Occipital lobe (tissue), 2 donors: ENCODE data around the gene TTLL11. TPM values are rescaled to one million over a fixed set of nuclear protein-coding genes. Genes with fewer than 3 reads are reported as not detected.

Experiments used
- DNase-seq: peaks from one replicate; lab custom pipeline; 2025; lab: John Stamatoyannopoulos, UW
- total RNA-seq: library from RNA; depleted of rRNA; stranded (reverse); fragments of >200 nt; gene quantifications from one replicate; pipeline ENCODE4 v1.2.3, GENCODE V29; 2014

The TTLL11 gene
- total RNA-seq, 1 donor from 2014 or later, result 26.8 TPM

- DNase-seq, result peak; percentile 17
Observed at GRCh38 chr9:121857928-121858327, 235.2 kb downstream of the TTLL11 start.

GRCh38 chr9:121855476-121855875, 237.6 kb downstream of the TTLL11 start:
- no peak for DNase-seq

- no peak for DNase-seq
Observed at GRCh38 chr9:121853617-121854395, 239.3 kb downstream of the TTLL11 start.

- no peak for DNase-seq
Observed at GRCh38 chr9:121852651-121853616, 240.2 kb downstream of the TTLL11 start.

- DNase-seq, result no peak
Observed at GRCh38 chr9:121852241-121852640, 240.9 kb downstream of the TTLL11 start.

- no peak for DNase-seq
Observed at GRCh38 chr9:121851641-121852091, 241.4 kb downstream of the TTLL11 start.

GRCh38 chr9:121850366-121850765, 242.7 kb downstream of the TTLL11 start:
- no peak for DNase-seq

GRCh38 chr9:121849554-121849953, 243.6 kb downstream of the TTLL11 start:
- DNase-seq, result no peak

- no peak for DNase-seq
Observed at GRCh38 chr9:121844562-121844961, 248.5 kb downstream of the TTLL11 start.

GRCh38 chr9:121844098-121844497, 249.0 kb downstream of the TTLL11 start:
- DNase-seq, result no peak

GRCh38 chr9:121842612-121842978, 250.5 kb downstream of the TTLL11 start:
- no peak for DNase-seq

GRCh38 chr9:121841771-121842611, 251.1 kb downstream of the TTLL11 start:
- no peak for DNase-seq

GRCh38 chr9:121840838-121841760, 252.0 kb downstream of the TTLL11 start:
- peak; percentile 53 for DNase-seq

- DNase-seq, result no peak
Observed at GRCh38 chr9:121839726-121840500, 253.2 kb downstream of the TTLL11 start.

GRCh38 chr9:121838746-121839669, 254.1 kb downstream of the TTLL11 start:
- DNase-seq, result no peak

GRCh38 chr9:121837113-121837961, 255.8 kb downstream of the TTLL11 start:
- DNase-seq, result peak; percentile 53

GRCh38 chr9:121836366-121836885, 256.7 kb downstream of the TTLL11 start:
- DNase-seq, result no peak
